ENCODE results near the gene PYGB.

The PYGB gene

DNA sequence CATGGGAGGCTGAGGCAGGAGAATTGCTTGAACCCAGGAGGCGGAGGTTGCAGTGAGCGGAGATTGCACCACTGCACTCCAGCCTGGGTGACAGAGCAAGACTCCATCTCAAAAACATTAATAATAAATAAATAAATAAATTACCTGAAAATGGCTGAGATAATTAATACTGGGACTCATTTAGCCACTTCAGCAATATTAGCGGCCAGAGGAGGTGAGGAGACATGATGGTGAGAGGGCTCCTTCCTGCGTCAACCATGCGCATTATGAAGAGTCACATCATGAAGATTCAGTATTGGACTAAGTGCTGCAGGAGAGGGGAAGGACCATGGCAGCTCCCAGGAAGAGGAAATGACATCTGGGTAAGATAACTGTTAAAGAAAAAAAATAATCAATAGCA is 2.9 kb upstream of the PYGB start:
- H3K4me1 ChIP-seq (ENCODE audit: control extremely low read depth in 1 of 4, control insufficient read depth in 4 of 4, insufficient read depth in 4 of 4, low read length in 3 of 4), result peaks cover 0 to 21% (median 12%) of the 10 kb centered on the region in 4 experiments
- CTCF ChIA-PET, result interaction anchor here (0.9 kb wide), 1 partner anchor 10 kb away, joined by 3 read pairs; no protein-coding TSS in a partner anchor
- H3K9me3 ChIP-seq (ENCODE audit: control extremely low read depth in 1 of 5, control insufficient read depth in 4 of 5, insufficient read depth in 2 of 5, low read depth in 1 of 5, low read length in 4 of 5), result peaks cover 0 to 6% (median 0%) of the 10 kb centered on the region in 5 experiments
- no peak overlapping the region for H3K4me3 ChIP-seq (ENCODE audit: control insufficient read depth in 1 of 7, extremely low read depth in 1 of 7, insufficient read depth in 4 of 7, low read depth in 2 of 7, low read length in 6 of 7)
- 94% methylated on average over 2 of the region's 5 CpGs for WGBS (ENCODE audit: insufficient coverage)
- H3K27me3 ChIP-seq (replicated peaks in 2 of 5; ENCODE audit: control insufficient read depth in 4 of 5, insufficient read depth in 5 of 5, low read length in 4 of 5), result peaks cover 0 to 3% (median 2%) of the 10 kb centered on the region in 5 experiments
- no peaks in the 10 kb centered on the region for H3K36me3 ChIP-seq (ENCODE audit: control insufficient read depth in 4 of 4, insufficient read depth in 4 of 4, low read length in 3 of 4)
- no peak for DNase-seq
- H3K27ac ChIP-seq (ENCODE audit: insufficient read depth in 1 of 2, low read depth in 1 of 2, low read length in 2 of 2, poor library complexity in 1 of 2, severe bottlenecking in 2 of 2), result no peak overlapping the region
- POLR2A ChIA-PET, result no interaction called here

DNA sequence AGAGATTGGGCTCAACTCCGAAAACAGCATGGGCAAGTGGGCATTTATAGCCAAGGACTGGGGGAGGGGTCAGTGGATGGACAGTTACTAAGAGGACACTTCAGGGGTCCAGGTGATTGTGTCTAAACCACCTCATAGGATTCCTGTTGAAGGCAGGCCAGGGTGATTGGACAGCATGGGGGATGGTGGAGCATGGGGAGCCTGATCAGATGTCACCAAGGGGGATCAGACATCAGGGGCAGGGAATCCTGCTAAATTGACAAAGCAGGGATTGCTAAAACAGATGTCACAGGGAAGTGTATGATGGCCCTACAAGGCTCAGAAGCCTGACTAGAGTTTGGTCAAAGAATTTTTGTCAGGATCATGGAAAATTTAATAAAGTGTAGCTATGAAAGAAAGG is 2.4 kb upstream of the PYGB start:
- no peak overlapping the region for H3K4me3 ChIP-seq (ENCODE audit: control insufficient read depth in 1 of 7, extremely low read depth in 1 of 7, insufficient read depth in 4 of 7, low read depth in 2 of 7, low read length in 6 of 7)
- no peak overlapping the region for H3K27ac ChIP-seq (ENCODE audit: insufficient read depth in 1 of 2, low read depth in 1 of 2, low read length in 2 of 2, poor library complexity in 1 of 2, severe bottlenecking in 2 of 2)
- peaks cover 0 to 3% (median 2%) of the 10 kb centered on the region in 5 experiments for H3K27me3 ChIP-seq (replicated peaks in 2 of 5; ENCODE audit: control insufficient read depth in 4 of 5, insufficient read depth in 5 of 5, low read length in 4 of 5)
- POLR2A ChIA-PET, result no interaction called here
- CTCF ChIA-PET, result interaction anchor here (1.3 kb wide), 1 partner anchor 49 kb away, joined by 3 read pairs; no protein-coding TSS in a partner anchor
- H3K9me3 ChIP-seq (ENCODE audit: control extremely low read depth in 1 of 5, control insufficient read depth in 4 of 5, insufficient read depth in 2 of 5, low read depth in 1 of 5, low read length in 4 of 5), result peaks cover 0 to 6% (median 0%) of the 10 kb centered on the region in 5 experiments
- peaks cover 0 to 21% (median 12%) of the 10 kb centered on the region in 4 experiments for H3K4me1 ChIP-seq (ENCODE audit: control extremely low read depth in 1 of 4, control insufficient read depth in 4 of 4, insufficient read depth in 4 of 4, low read length in 3 of 4)
- DNase-seq, result no peak
- no peaks in the 10 kb centered on the region for H3K36me3 ChIP-seq (ENCODE audit: control insufficient read depth in 4 of 4, insufficient read depth in 4 of 4, low read length in 3 of 4)
- whole genome bisulfite sequencing (ENCODE audit: insufficient coverage), result 100% methylated on average over 1 of the region's 1 CpG

DNA sequence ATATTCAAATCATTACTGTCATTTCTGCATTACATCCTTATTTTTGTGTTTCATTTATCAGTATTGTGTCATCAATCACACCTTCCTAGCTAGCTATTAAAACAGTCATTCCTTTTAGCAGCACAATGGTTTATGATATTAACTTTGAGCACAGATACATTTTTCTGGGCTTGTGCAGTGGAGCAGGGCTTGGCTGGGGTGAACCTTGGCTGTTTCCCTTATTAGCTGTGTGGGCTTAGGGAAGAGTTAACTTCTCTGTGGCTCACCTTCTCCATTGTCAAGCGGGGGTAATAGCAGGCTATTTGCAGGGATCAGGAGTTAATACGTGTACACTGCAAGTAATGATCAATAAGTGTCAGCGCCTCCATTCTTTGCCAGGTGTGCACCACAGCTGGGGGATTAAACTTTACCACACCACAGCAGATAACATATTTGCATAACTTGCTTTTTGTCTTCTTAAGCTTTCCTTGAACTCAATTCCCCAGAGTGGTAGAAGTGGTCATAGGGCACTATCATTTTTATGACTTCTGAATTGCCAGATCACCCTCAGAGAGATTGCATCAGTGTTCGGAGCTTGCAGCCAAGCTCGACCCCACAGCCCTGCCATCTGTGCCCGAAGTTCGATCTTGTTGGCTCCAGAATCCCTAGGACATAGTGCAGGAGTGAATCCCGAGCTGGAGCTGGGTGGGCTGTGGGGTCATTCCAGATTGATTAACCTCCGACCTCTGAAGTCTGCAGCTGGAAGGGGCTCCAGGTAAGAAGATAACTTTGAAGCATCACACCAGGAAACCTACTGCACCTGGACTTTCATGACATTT is 1.5 kb upstream of the PYGB start:
- no peak overlapping the region for H3K27ac ChIP-seq (ENCODE audit: insufficient read depth in 1 of 2, low read depth in 1 of 2, low read length in 2 of 2, poor library complexity in 1 of 2, severe bottlenecking in 2 of 2)
- WGBS (ENCODE audit: insufficient coverage), result 100% methylated on average over 3 of the region's 9 CpGs
- no peak overlapping the region for H3K4me3 ChIP-seq (ENCODE audit: control insufficient read depth in 1 of 7, extremely low read depth in 1 of 7, insufficient read depth in 4 of 7, low read depth in 2 of 7, low read length in 6 of 7)
- H3K9me3 ChIP-seq (ENCODE audit: control extremely low read depth in 1 of 5, control insufficient read depth in 4 of 5, insufficient read depth in 2 of 5, low read depth in 1 of 5, low read length in 4 of 5), result peaks cover 0 to 6% (median 0%) of the 10 kb centered on the region in 5 experiments
- ChIA-PET POLR2A (no interaction called here), CTCF (interaction anchor here (0.9 to 2.1 kb wide), 8 partner anchors 8 to 50 kb away, joined by 3 to 8 read pairs (median 4); no protein-coding TSS in a partner anchor)
- DNase-seq, result peak in 2 of 3 donors; percentile 6 to 13
- H3K27me3 ChIP-seq (replicated peaks in 2 of 5; ENCODE audit: control insufficient read depth in 4 of 5, insufficient read depth in 5 of 5, low read length in 4 of 5), result peaks cover 0 to 3% (median 2%) of the 10 kb centered on the region in 5 experiments
- peaks cover 0 to 21% (median 12%) of the 10 kb centered on the region in 4 experiments for H3K4me1 ChIP-seq (ENCODE audit: control extremely low read depth in 1 of 4, control insufficient read depth in 4 of 4, insufficient read depth in 4 of 4, low read length in 3 of 4)
- peaks cover 0 to 3% (median under 1%) of the 10 kb centered on the region in 4 experiments for H3K36me3 ChIP-seq (ENCODE audit: control insufficient read depth in 4 of 4, insufficient read depth in 4 of 4, low read length in 3 of 4)

GRCh38 chr20:25247000-25247517 is 826 bp upstream of the PYGB start:
- WGBS (ENCODE audit: insufficient coverage), result 11% methylated on average over 24 of the region's 24 CpGs
- no peak overlapping the region for H3K27ac ChIP-seq (ENCODE audit: insufficient read depth in 1 of 2, low read depth in 1 of 2, low read length in 2 of 2, poor library complexity in 1 of 2, severe bottlenecking in 2 of 2)
- ChIA-PET POLR2A (no interaction called here), CTCF (interaction anchor here (0.9 to 2.1 kb wide), 10 partner anchors 9 to 51 kb away, joined by 3 to 8 read pairs (median 4); no protein-coding TSS in a partner anchor)
- peaks cover 0 to 21% (median 12%) of the 10 kb centered on the region in 4 experiments for H3K4me1 ChIP-seq (ENCODE audit: control extremely low read depth in 1 of 4, control insufficient read depth in 4 of 4, insufficient read depth in 4 of 4, low read length in 3 of 4)
- peaks cover 0 to 3% (median 2%) of the 10 kb centered on the region in 5 experiments for H3K27me3 ChIP-seq (replicated peaks in 2 of 5; ENCODE audit: control insufficient read depth in 4 of 5, insufficient read depth in 5 of 5, low read length in 4 of 5)
- peaks cover 0 to 5% (median 4%) of the 10 kb centered on the region in 4 experiments for H3K36me3 ChIP-seq (ENCODE audit: control insufficient read depth in 4 of 4, insufficient read depth in 4 of 4, low read length in 3 of 4)
- peak overlapping the region; percentile 39 to 95 (median 84) for H3K4me3 ChIP-seq (ENCODE audit: control insufficient read depth in 1 of 7, extremely low read depth in 1 of 7, insufficient read depth in 4 of 7, low read depth in 2 of 7, low read length in 6 of 7)
- peaks cover 0 to 6% (median 0%) of the 10 kb centered on the region in 5 experiments for H3K9me3 ChIP-seq (ENCODE audit: control extremely low read depth in 1 of 5, control insufficient read depth in 4 of 5, insufficient read depth in 2 of 5, low read depth in 1 of 5, low read length in 4 of 5)
- peak; percentile 42 to 50 (median 45) for DNase-seq

DNA sequence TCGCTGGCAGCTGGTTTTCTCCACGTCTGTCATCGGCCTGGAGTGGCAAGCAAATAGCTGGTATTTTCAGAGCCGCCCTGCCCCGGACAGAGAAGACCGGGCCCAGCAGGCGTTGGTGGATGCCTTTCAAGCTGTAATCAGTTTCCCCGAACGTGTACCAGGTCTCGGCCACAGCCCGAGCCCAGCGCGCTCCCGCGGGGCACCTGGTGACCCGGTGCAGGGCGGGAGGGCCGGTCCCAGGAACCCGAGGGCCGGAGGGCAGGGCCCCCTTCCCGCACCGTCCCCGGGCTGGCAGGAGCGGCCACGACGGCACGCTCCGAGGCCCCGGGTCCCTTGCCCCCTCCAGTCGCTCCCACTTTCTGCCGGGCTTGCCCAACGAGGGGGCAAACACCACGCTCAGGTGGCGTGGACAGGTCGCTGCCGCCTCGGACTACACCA is 348 bp upstream of the PYGB start:
- 0% methylated on average over 30 of the region's 37 CpGs for WGBS (ENCODE audit: insufficient coverage)
- Histone ChIP-seq H3K27me3 (replicated peaks in 2 of 5; ENCODE audit: control insufficient read depth in 4 of 5, insufficient read depth in 5 of 5, low read length in 4 of 5) (peaks cover 0 to 3% (median 2%) of the 10 kb centered on the region in 5 experiments), H3K9me3 (ENCODE audit: control extremely low read depth in 1 of 5, control insufficient read depth in 4 of 5, insufficient read depth in 2 of 5, low read depth in 1 of 5, low read length in 4 of 5) (peaks cover 0 to 6% (median 0%) of the 10 kb centered on the region in 5 experiments), H3K4me1 (ENCODE audit: control extremely low read depth in 1 of 4, control insufficient read depth in 4 of 4, insufficient read depth in 4 of 4, low read length in 3 of 4) (peaks cover 0 to 21% (median 12%) of the 10 kb centered on the region in 4 experiments), H3K4me3 (ENCODE audit: control insufficient read depth in 1 of 7, extremely low read depth in 1 of 7, insufficient read depth in 4 of 7, low read depth in 2 of 7, low read length in 6 of 7) (peak overlapping the region; percentile 39 to 95 (median 84)), H3K36me3 (ENCODE audit: control insufficient read depth in 4 of 4, insufficient read depth in 4 of 4, low read length in 3 of 4) (peaks cover 0 to 9% (median 4%) of the 10 kb centered on the region in 4 experiments), H3K27ac (ENCODE audit: insufficient read depth in 1 of 2, low read depth in 1 of 2, low read length in 2 of 2, poor library complexity in 1 of 2, severe bottlenecking in 2 of 2) (no peak overlapping the region)
- DNase-seq, result peak in 1 of 3 donors; percentile 59
- POLR2A ChIA-PET, result interaction anchor here (0.9 kb wide), 1 partner anchor 21 kb away, joined by 3 read pairs; no protein-coding TSS in a partner anchor
- CTCF ChIA-PET, result interaction anchor here (0.9 to 2.1 kb wide), 10 partner anchors 9 to 150 kb away, joined by 3 to 8 read pairs (median 4); no protein-coding TSS in a partner anchor

- peak overlapping the region; percentile 84 to 95 (median 88) for H3K4me3 ChIP-seq (ENCODE audit: control insufficient read depth in 1 of 7, extremely low read depth in 1 of 7, insufficient read depth in 4 of 7, low read depth in 2 of 7, low read length in 6 of 7)
- H3K27ac ChIP-seq (ENCODE audit: insufficient read depth in 1 of 2, low read depth in 1 of 2, low read length in 2 of 2, poor library complexity in 1 of 2, severe bottlenecking in 2 of 2), result no peak overlapping the region
- H3K36me3 ChIP-seq (ENCODE audit: control insufficient read depth in 4 of 4, insufficient read depth in 4 of 4, low read length in 3 of 4), result peaks cover 0 to 9% (median 4%) of the 10 kb centered on the region in 4 experiments
- peak in 1 of 3 donors; percentile 20 for DNase-seq
- H3K4me1 ChIP-seq (ENCODE audit: control extremely low read depth in 1 of 4, control insufficient read depth in 4 of 4, insufficient read depth in 4 of 4, low read length in 3 of 4), result peaks cover 0 to 21% (median 12%) of the 10 kb centered on the region in 4 experiments
- CTCF ChIA-PET, result interaction anchor here (1.2 to 2.1 kb wide), 2 partner anchors 47 to 148 kb away, joined by 4 to 8 read pairs; no protein-coding TSS in a partner anchor
- peaks cover 0 to 1% (median 0%) of the 10 kb centered on the region in 5 experiments for H3K9me3 ChIP-seq (ENCODE audit: control extremely low read depth in 1 of 5, control insufficient read depth in 4 of 5, insufficient read depth in 2 of 5, low read depth in 1 of 5, low read length in 4 of 5)
- no CpG with 5 or more reads among the region's 6 CpGs for WGBS (ENCODE audit: insufficient coverage)
- POLR2A ChIA-PET, result no interaction called here
- H3K27me3 ChIP-seq (replicated peaks in 2 of 5; ENCODE audit: control insufficient read depth in 4 of 5, insufficient read depth in 5 of 5, low read length in 4 of 5), result peaks cover 0 to 3% (median 2%) of the 10 kb centered on the region in 5 experiments
Observed at GRCh38 chr20:25248786-25249172, 894 bp downstream of the PYGB start.
